Keratinocyte (primary cell): Measurements from ENCODE around the gene PSMC6.

Source experiments
- EZH2 ChIP-seq: IDR thresholded peaks from one replicate; pipeline ENCODE4 v1.6.1; 2012; ENCODE audit warnings: inconsistent platforms, mild to moderate bottlenecking, low read length, moderate library complexity
- TF ChIP-seq, protein P1 (sequence below), 3 experiments: IDR thresholded peaks in 1 of 3; conservative IDR thresholded peaks in 1 of 3; optimal IDR thresholded peaks in 1 of 3; 2 replicates in 2 of 3; 3 replicates in 1 of 3; pipeline versions ENCODE3 to v1.5.1; 2011; ENCODE audit warnings: low read length in 3 of 3, mild to moderate bottlenecking in 3 of 3, moderate library complexity in 2 of 3, control low read depth in 1 of 3, inconsistent platforms in 1 of 3; ENCODE audit not compliant: insufficient read depth in 2 of 3; ENCODE audit errors: extremely low read depth in 1 of 3

DNA sequence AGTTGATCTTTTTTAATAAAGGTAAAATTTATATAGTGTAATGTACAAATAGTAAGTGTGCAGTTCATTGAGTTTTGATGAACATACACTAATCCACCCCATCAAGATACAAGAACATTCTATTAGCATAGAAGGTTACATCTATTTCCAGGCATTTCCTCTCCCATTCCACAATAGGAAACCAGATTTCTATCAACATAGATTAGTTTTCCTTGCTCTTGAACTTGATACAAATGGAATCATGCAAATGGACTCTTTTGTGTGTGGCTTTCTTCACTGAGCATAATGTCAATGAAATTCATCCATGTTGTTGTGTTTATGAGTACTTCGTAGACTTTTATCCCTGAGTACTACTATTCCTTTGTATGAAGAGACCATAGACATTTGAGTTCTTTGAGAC, 33.8 kb downstream of the PSMC6 start:
- TF ChIP-seq, protein P1, sequence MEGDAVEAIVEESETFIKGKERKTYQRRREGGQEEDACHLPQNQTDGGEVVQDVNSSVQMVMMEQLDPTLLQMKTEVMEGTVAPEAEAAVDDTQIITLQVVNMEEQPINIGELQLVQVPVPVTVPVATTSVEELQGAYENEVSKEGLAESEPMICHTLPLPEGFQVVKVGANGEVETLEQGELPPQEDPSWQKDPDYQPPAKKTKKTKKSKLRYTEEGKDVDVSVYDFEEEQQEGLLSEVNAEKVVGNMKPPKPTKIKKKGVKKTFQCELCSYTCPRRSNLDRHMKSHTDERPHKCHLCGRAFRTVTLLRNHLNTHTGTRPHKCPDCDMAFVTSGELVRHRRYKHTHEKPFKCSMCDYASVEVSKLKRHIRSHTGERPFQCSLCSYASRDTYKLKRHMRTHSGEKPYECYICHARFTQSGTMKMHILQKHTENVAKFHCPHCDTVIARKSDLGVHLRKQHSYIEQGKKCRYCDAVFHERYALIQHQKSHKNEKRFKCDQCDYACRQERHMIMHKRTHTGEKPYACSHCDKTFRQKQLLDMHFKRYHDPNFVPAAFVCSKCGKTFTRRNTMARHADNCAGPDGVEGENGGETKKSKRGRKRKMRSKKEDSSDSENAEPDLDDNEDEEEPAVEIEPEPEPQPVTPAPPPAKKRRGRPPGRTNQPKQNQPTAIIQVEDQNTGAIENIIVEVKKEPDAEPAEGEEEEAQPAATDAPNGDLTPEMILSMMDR (optimal IDR thresholded peaks at IDR 0.05 in 1 of 3, IDR thresholded peaks at IDR 0.05 in 1 of 3, conservative IDR thresholded peaks at IDR 0.05 in 1 of 3; ENCODE audit: extremely low read depth in 1 of 3, insufficient read depth in 2 of 3, low read length in 3 of 3), result no peak
- no peak for TF ChIP-seq EZH2
